Measurements from ENCODE around the gene UBE2F.

- TF ChIP-seq CTCF (IDR thresholded peaks at IDR 0.05): no peak
- TF ChIP-seq POLR2A (IDR thresholded peaks at IDR 0.05): no peak
These were observed 103.1 kb downstream of the UBE2F start for GRCh38 chr2:238069877-238070276.
